NCI-H187 (cell line): ENCODE data around the gene CALD1.
"Not testable (repeated sequence)": the region's sequence is repeated elsewhere in the genome, so short reads cannot be mapped to it uniquely, and the experiment has no call there.

Experiments used
- DNase-seq, 2 experiments: peaks; one replicate each; lab custom pipeline; 2025; lab: John Stamatoyannopoulos, UW

Gene CALD1

DNA sequence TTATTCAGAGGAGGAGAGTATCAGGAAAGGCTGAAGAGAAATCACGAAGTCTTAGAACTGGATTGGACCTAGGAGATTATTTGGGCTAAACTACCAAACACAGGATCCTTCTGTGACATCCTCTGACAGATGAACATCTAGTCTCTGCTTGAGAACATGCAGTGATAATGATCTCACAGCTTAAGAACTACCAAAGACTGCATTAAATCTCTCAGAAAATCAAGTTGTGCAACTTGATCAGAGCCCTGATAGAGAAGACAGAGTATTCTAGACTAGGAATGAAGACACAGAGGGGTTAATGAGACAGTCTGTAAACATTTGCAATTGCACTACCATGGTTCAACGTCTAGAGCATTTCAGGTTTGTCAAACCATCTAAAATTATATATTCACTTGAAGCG is 169.7 kb downstream of the CALD1 start:
- no peak for DNase-seq

GRCh38 chr7:134954197-134955082 is 175.0 kb downstream of the CALD1 start:
- no peak for DNase-seq

- DNase-seq, result no peak
These were observed 177.6 kb downstream of the CALD1 start for GRCh38 chr7:134957005-134957404.

DNA sequence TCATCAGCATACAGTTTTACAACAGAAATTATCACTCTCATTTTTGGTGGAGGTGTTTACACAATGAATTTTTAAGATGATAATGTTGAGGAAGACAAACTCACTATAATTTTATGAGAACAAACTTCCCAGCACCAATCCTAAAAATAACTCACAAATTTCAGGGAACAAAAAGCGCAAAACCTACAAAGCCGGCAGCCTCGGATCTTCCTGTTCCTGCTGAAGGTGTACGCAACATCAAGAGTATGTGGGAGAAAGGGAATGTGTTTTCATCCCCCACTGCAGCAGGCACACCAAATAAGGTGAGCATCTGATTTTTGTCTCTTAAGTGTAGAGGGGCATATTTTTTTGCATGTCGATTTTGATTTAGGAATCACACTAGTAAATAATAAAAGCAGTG is 180.4 kb downstream of the CALD1 start:
- DNase-seq, result no peak

GRCh38 chr7:134962270-134962780 is 182.9 kb downstream of the CALD1 start:
- DNase-seq, result no peak

GRCh38 chr7:134963036-134963435 is 183.6 kb downstream of the CALD1 start:
- no peak for DNase-seq

- no peak for DNase-seq
These were observed 187.3 kb downstream of the CALD1 start for GRCh38 chr7:134966691-134967090.

GRCh38 chr7:134968110-134968509 is 188.7 kb downstream of the CALD1 start:
- no peak for DNase-seq

GRCh38 chr7:134981645-134982044 is 202.2 kb downstream of the CALD1 start:
- DNase-seq, result not testable (repeated sequence)

DNA sequence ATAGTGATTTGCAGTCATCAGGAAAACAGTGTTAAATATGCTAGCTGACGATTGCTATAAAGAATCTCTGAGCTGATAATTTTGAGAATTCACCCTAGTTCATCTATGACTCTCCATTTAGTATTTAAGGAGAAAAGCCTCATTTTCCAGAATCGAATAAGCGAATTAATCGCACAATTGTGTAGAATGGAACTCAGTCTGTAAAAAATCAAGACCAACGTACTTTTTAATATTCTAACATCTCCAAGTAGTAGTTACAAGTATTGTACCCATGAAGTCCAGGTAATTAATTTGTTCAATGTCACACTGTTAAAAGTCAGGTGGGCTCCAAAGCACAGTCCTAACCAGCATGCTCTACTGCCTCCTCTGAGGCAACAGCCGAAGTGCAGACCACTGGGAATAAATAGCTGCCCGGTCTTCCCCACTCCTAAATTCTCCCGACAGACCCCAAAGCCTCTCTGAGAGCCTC is 206.5 kb downstream of the CALD1 start:
- no peak for DNase-seq

GRCh38 chr7:134986363-134987251 is 207.2 kb downstream of the CALD1 start, which contains the start of gene AGBL3:
AGBL3 (plus strand) TSS chr7:134986508; CDS start chr7:134987934, 1,426 bp downstream.
- DNase-seq, result peak; percentile 81 to 91

GRCh38 chr7:134988161-134988560 is 208.7 kb downstream of the CALD1 start:
- DNase-seq, result no peak

GRCh38 chr7:134991469-134992339 is 212.3 kb downstream of the CALD1 start:
- no peak for DNase-seq

DNA sequence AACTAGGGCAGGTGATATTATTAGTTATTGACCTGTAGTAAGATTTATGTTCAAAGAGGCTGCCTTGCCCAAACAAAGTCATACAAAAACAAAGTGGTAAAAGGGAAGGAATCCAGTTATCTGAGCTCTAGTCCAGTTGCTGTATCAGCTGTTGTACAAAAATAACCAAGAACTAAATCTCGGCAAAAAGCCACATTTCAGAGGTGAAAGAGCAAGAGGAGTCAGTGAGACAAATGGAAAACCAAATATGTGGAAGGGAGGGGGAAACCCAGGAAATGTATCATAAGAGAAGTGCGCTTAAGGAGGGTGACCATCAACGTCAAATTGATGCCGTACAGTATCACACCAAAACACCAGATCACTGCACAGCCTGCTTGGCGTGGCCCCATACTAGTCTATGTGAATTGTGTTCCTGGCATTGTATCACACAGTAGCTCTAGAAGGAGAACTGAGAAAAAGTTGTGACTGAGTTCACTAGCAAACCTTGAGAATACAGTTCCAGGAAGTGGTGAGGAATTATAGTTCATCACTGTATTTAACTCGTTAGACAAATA is 213.3 kb downstream of the CALD1 start:
- DNase-seq, result no peak

DNA sequence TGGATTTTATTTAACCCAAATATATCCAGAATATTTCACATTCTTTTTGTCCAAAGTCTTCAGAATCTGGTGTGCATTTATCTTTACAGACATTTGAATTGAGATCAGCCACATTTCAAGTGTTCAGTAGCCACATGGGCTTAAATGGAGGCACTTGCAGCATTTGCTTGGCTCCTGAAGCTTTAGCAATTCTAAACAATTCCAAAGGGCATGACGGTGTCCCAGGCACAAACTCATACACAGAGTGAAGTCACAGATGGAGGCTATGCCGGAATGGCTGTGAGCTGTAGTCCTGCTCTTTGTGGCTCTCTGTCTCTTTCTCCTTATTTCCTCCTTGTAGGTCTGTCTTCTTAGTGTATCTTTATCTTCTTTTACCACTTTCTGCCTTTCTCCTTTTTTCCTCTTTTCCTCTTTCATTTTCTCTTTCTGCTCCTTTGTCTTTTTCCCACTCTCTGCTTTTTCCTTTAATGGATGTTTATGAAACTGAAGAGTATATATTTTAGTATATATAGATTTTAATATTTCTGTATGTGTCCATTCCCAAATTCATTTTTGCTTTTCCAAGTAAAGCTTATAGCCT is 214.5 kb downstream of the CALD1 start:
- no peak for DNase-seq

- no peak for DNase-seq
These were observed 216.0 kb downstream of the CALD1 start for GRCh38 chr7:134995239-134996096.

DNA sequence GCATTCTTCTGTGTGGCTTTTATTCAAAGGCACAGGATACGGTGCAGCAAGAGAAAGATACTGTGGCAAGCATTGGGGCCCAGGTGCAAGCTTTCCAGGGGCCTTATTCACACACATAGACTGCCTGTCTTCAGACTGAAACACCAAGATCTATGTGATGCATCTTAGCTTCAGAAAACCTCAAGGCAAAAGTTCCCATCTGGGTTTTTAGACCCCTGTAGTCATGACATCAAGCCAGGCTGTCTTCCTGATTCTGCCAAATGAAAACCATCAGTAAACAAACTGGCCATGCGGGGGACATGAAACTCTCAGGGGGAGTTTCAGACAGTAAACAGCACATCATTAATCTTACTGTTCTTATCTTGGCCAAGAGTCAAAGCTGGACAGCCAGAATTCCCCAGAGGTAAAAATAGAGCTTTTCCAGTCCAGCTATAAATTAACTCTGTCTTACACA is 216.7 kb downstream of the CALD1 start:
- no peak for DNase-seq

- no peak for DNase-seq
These were observed 217.9 kb downstream of the CALD1 start for GRCh38 chr7:134997214-134997885.

DNA sequence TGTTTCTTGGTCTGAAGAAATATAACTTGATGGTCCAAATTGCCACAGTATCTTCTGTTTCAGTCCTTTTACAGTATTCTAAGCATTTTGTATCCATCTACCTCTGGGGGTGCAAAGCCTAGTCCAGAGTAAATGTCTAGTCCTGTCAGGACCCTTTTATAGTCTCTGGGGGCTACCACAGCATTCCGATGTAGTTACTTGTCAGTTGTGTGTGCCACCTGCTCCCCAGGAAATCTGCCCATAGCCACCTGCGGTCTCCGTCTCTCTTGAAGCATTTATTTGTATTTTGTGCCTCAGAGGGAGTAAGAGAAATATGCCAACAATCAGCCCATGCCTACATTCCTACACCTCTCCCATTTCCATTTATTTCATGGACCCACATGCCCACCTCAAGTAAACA is 219.7 kb downstream of the CALD1 start:
- no peak for DNase-seq
